OCI-LY3 (cell line): ENCODE data around the gene RBMS3.

ENCODE experiments used
- CTCF ChIP-seq: fragments of 200-600, 300-600 bp; sonication (generic); IDR thresholded peaks from 2 replicates; pipeline ENCODE4 v1.5.1; 2014; ENCODE audit warnings: antibody characterized with exemption, low read length, low read depth
- EZH2phosphoT487 ChIP-seq: fragments of 200-600 bp; shearing (Covaris generic); IDR thresholded peaks from 2 replicates; pipeline ENCODE4 v1.6.1; 2018; ENCODE audit warnings: antibody characterized with exemption, mixed run types, low read depth

DNA sequence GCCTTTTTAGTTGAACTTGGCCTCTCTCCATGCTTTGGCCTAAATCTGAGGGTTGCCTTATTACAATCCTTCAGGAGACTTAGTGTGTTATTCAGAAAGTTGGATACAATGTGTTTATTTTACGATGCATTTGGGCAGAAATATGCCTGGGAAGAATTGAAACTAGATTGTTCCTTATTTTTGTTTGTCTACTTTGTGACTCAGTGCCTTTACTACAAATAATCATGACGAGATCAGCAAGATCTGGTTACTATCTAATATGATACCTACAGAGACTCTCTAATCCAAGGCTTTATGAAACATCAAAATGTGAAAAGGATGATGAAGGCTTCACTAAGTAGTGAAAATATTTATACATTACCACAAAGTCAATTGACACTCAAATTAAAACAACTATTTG is 82.2 kb downstream of the RBMS3 start:
- TF ChIP-seq CTCF (no peak), EZH2phosphoT487 (no peak)
